HUES6 (cell line): ENCODE measurements around the gene ATP10B.

Source experiments
- H3K27ac ChIP-seq: 2 replicates; pipeline ENCODE4 v1.7.0; 2013; ENCODE audit warnings: low read depth, mild to moderate bottlenecking, low read length, inconsistent platforms
- H3K27me3 ChIP-seq: 2 replicates; pipeline ENCODE4 v1.6.1; 2013; ENCODE audit warnings: low read length; ENCODE audit not compliant: control insufficient read depth, insufficient read depth
- H3K36me3 ChIP-seq: 2 replicates; pipeline ENCODE4 v1.6.1; 2013; ENCODE audit warnings: low read length; ENCODE audit not compliant: control insufficient read depth, insufficient read depth
- H3K4me1 ChIP-seq: 2 replicates; pipeline ENCODE4 v1.6.1; 2013; ENCODE audit warnings: low read length; ENCODE audit not compliant: control insufficient read depth, insufficient read depth
- H3K4me3 ChIP-seq: 2 replicates; pipeline ENCODE4 v1.5.1; 2013; ENCODE audit warnings: low read depth, low read length
- H3K9ac ChIP-seq: one replicate; pipeline ENCODE4 v1.6.1; 2013; ENCODE audit warnings: mild to moderate bottlenecking, low read length
- H3K9me3 ChIP-seq: 2 replicates; pipeline ENCODE4 v1.6.1; 2013; ENCODE audit warnings: low read depth, low read length; ENCODE audit not compliant: control insufficient read depth, insufficient read depth

ATP10B gene

GRCh38 chr5:160702934-160703333 is 149.1 kb downstream of the ATP10B start:
- H3K36me3 ChIP-seq: no peaks in the 10 kb centered on the region
- H3K9me3 ChIP-seq: peaks cover 12% of the 10 kb centered on the region; the same call in 1 of the 2 replicates

GRCh38 chr5:160702311-160702803 is 149.7 kb downstream of the ATP10B start:
- Histone ChIP-seq H3K27me3 (no peaks in the 10 kb centered on the region), H3K27ac (no peak overlapping the region), H3K36me3 (no peaks in the 10 kb centered on the region), H3K4me3 (no peak overlapping the region), H3K9ac (no peak overlapping the region), H3K9me3 (peaks cover 12% of the 10 kb centered on the region; the same call in 1 of the 2 replicates), H3K4me1 (no peaks in the 10 kb centered on the region)

More at GRCh38 chr5:160702934-160703333, 149.1 kb downstream of the ATP10B start:
- no peak overlapping the region for H3K4me3 ChIP-seq
- H3K27me3 ChIP-seq: no peaks in the 10 kb centered on the region
- no peak overlapping the region for H3K27ac ChIP-seq
- no peak overlapping the region for H3K9ac ChIP-seq
- no peaks in the 10 kb centered on the region for H3K4me1 ChIP-seq

GRCh38 chr5:160701403-160701802 is 150.6 kb downstream of the ATP10B start:
- Histone ChIP-seq H3K4me3 (no peak overlapping the region), H3K9me3 (peaks cover 12% of the 10 kb centered on the region; the same call in 1 of the 2 replicates), H3K27me3 (no peaks in the 10 kb centered on the region), H3K27ac (no peak overlapping the region), H3K36me3 (no peaks in the 10 kb centered on the region), H3K9ac (no peak overlapping the region), H3K4me1 (no peaks in the 10 kb centered on the region)

GRCh38 chr5:160699301-160699700 is 152.7 kb downstream of the ATP10B start:
- Histone ChIP-seq H3K27ac (no peak overlapping the region), H3K9ac (no peak overlapping the region), H3K36me3 (no peaks in the 10 kb centered on the region), H3K27me3 (no peaks in the 10 kb centered on the region), H3K4me3 (no peak overlapping the region), H3K9me3 (peaks cover 9% of the 10 kb centered on the region; the same call in 1 of the 2 replicates), H3K4me1 (no peaks in the 10 kb centered on the region)

GRCh38 chr5:160697281-160697680 is 154.7 kb downstream of the ATP10B start:
- no peak overlapping the region for H3K4me3 ChIP-seq
- H3K9me3 ChIP-seq: no peaks in the 10 kb centered on the region
- H3K9ac ChIP-seq: no peak overlapping the region
- no peaks in the 10 kb centered on the region for H3K36me3 ChIP-seq
- no peak overlapping the region for H3K27ac ChIP-seq
- no peaks in the 10 kb centered on the region for H3K27me3 ChIP-seq
- H3K4me1 ChIP-seq: peaks cover 4% of the 10 kb centered on the region; the same call in 1 of the 2 replicates

- Histone ChIP-seq H3K9me3 (no peaks in the 10 kb centered on the region), H3K27me3 (no peaks in the 10 kb centered on the region), H3K4me3 (no peak overlapping the region), H3K36me3 (no peaks in the 10 kb centered on the region), H3K9ac (no peak overlapping the region), H3K4me1 (peaks cover 4% of the 10 kb centered on the region; the same call in 1 of the 2 replicates), H3K27ac (no peak overlapping the region)
Measured at GRCh38 chr5:160694896-160695295, 157.1 kb downstream of the ATP10B start.

- H3K36me3 ChIP-seq: no peaks in the 10 kb centered on the region
- H3K9me3 ChIP-seq: no peaks in the 10 kb centered on the region
- H3K27me3 ChIP-seq: no peaks in the 10 kb centered on the region
- no peak overlapping the region for H3K9ac ChIP-seq
- peaks cover 4% of the 10 kb centered on the region; the same call in 1 of the 2 replicates for H3K4me1 ChIP-seq
- H3K4me3 ChIP-seq: no peak overlapping the region
- H3K27ac ChIP-seq: no peak overlapping the region
Measured at GRCh38 chr5:160693831-160694465, 158.1 kb downstream of the ATP10B start.

GRCh38 chr5:160692271-160692670 is 159.7 kb downstream of the ATP10B start:
- Histone ChIP-seq H3K9ac (no peak overlapping the region), H3K27me3 (no peaks in the 10 kb centered on the region), H3K9me3 (no peaks in the 10 kb centered on the region), H3K4me3 (no peak overlapping the region), H3K27ac (no peak overlapping the region), H3K36me3 (no peaks in the 10 kb centered on the region), H3K4me1 (peaks cover 4% of the 10 kb centered on the region; the same call in 1 of the 2 replicates)

- no peaks in the 10 kb centered on the region for H3K36me3 ChIP-seq
- H3K4me1 ChIP-seq: no peaks in the 10 kb centered on the region
- H3K27me3 ChIP-seq: no peaks in the 10 kb centered on the region
- no peaks in the 10 kb centered on the region for H3K9me3 ChIP-seq
- H3K9ac ChIP-seq: no peak overlapping the region
- H3K27ac ChIP-seq: no peak overlapping the region
- no peak overlapping the region for H3K4me3 ChIP-seq
Measured at GRCh38 chr5:160685695-160686094, 166.3 kb downstream of the ATP10B start.

GRCh38 chr5:160685219-160685618 is 166.8 kb downstream of the ATP10B start:
- Histone ChIP-seq H3K36me3 (no peaks in the 10 kb centered on the region), H3K27ac (no peak overlapping the region), H3K9ac (no peak overlapping the region)

GRCh38 chr5:160679567-160680309 is 172.3 kb downstream of the ATP10B start:
- Histone ChIP-seq H3K36me3 (no peaks in the 10 kb centered on the region), H3K4me1 (no peaks in the 10 kb centered on the region), H3K9ac (no peak overlapping the region), H3K27ac (no peak overlapping the region), H3K9me3 (no peaks in the 10 kb centered on the region), H3K27me3 (no peaks in the 10 kb centered on the region), H3K4me3 (no peak overlapping the region)

More at GRCh38 chr5:160685219-160685618, 166.8 kb downstream of the ATP10B start:
- no peaks in the 10 kb centered on the region for H3K27me3 ChIP-seq
- no peaks in the 10 kb centered on the region for H3K9me3 ChIP-seq
- no peak overlapping the region for H3K4me3 ChIP-seq
- no peaks in the 10 kb centered on the region for H3K4me1 ChIP-seq
